ENCODE measurements around the gene MAOA.

Gene MAOA

GRCh38 chrX:43758044-43758443 lies 101.9 kb downstream of the MAOA start:
- no peak for ATAC-seq (ENCODE audit: low read depth)

GRCh38 chrX:43785930-43786591 lies 130.0 kb downstream of the MAOA start:
- Histone ChIP-seq H3K4me3 (ENCODE audit: severe bottlenecking) (no peak overlapping the region), H3K9me3 (ENCODE audit: severe bottlenecking) (no peaks in the 10 kb centered on the region), H3K36me3 (ENCODE audit: low read depth) (no peaks in the 10 kb centered on the region), H3K27ac (ENCODE audit: poor library complexity, severe bottlenecking) (no peak overlapping the region), H3K4me1 (ENCODE audit: insufficient read depth, poor library complexity, severe bottlenecking) (no peaks in the 10 kb centered on the region), H3K27me3 (ENCODE audit: insufficient read depth, poor library complexity, severe bottlenecking) (no peaks in the 10 kb centered on the region)
- DNase-seq (ENCODE audit: low spot score) = no peak
- no peak for ATAC-seq (ENCODE audit: low read depth)
- no peak for TF ChIP-seq CTCF (IDR thresholded peaks at IDR 0.05; ENCODE audit: poor library complexity, severe bottlenecking)

More at GRCh38 chrX:43758044-43758443, 101.9 kb downstream of the MAOA start:
- Histone ChIP-seq H3K4me1 (ENCODE audit: insufficient read depth, poor library complexity, severe bottlenecking) (no peaks in the 10 kb centered on the region), H3K27ac (ENCODE audit: poor library complexity, severe bottlenecking) (no peak overlapping the region), H3K9me3 (ENCODE audit: severe bottlenecking) (no peaks in the 10 kb centered on the region), H3K36me3 (ENCODE audit: low read depth) (no peaks in the 10 kb centered on the region), H3K4me3 (ENCODE audit: severe bottlenecking) (no peak overlapping the region), H3K27me3 (ENCODE audit: insufficient read depth, poor library complexity, severe bottlenecking) (no peaks in the 10 kb centered on the region)
- no peak for TF ChIP-seq CTCF (IDR thresholded peaks at IDR 0.05; ENCODE audit: poor library complexity, severe bottlenecking)
- DNase-seq (ENCODE audit: low spot score) = no peak
